A549 (cell line): ENCODE results near the gene PPP1R3E. TPM values are rescaled to one million over a fixed set of nuclear protein-coding genes. Genes with fewer than 3 reads are reported as not detected.

Experiments
- ATAC-seq, 2 experiments: fragments of 200-7000 bp in 1 of 2; fragments of >200 bp in 1 of 2; cut with Nextera tagmentation in 1 of 2; cut with Tn5 transposase in 1 of 2; 3 replicates each; pipeline versions ENCODE4 v1.8.0 to v1.9.1; 2018 to 2020; ENCODE audit warnings: mild to moderate bottlenecking in 1 of 2, moderate library complexity in 1 of 2
- CTCF ChIA-PET: fragments of 300-600 bp; sonication (Branson Sonifier 250); formaldehyde crosslinking; extraction: SDS; loops from one replicate; lab custom pipeline; 2021; ENCODE audit warnings: antibody characterized with exemption, inconsistent platforms; lab: Yijun Ruan, JAX
- POLR2A ChIA-PET: fragments of 350-600 bp; formaldehyde crosslinking; extraction: SDS; loops from one replicate; lab custom pipeline; 2021; ENCODE audit warnings: antibody characterized with exemption, inconsistent platforms; lab: Yijun Ruan, JAX
- DNase-seq, 2 experiments: peaks; one replicate each; pipeline versions ENCODE4 v3.0.0 to v3.0.0-alpha.2; 2011 to 2016; ENCODE audit warnings: low read depth in 1 of 2, low spot score in 1 of 2
- FAIRE-seq: peaks from 2 replicates; lab custom pipeline; 2011; peaks lifted over from hg19 to GRCh38; lab: Jason Lieb, UNC
- H3K27ac ChIP-seq, 2 experiments: fragments of >200 bp; sonication (Bioruptor Twin); formaldehyde crosslinking; 3 replicates each; pipeline ENCODE4 v1.5.1; 2016 to 2017
- H3K4me1 ChIP-seq: fragments of >200 bp; sonication (Bioruptor Twin); formaldehyde crosslinking; 3 replicates; pipeline ENCODE4 v1.6.1; 2016
- H3K4me2 ChIP-seq: fragments of >200 bp; sonication (Bioruptor Twin); formaldehyde crosslinking; 3 replicates; pipeline ENCODE4 v1.6.1; 2016
- H3K4me3 ChIP-seq: fragments of >200 bp; sonication (Bioruptor Twin); formaldehyde crosslinking; 3 replicates; pipeline ENCODE4 v1.5.1; 2016
- H3K9me3 ChIP-seq: fragments of >200 bp; sonication (Bioruptor Twin); formaldehyde crosslinking; 3 replicates; pipeline ENCODE4 v1.6.1; 2016
- BHLHE40 ChIP-seq: IDR thresholded peaks from 2 replicates; pipeline ENCODE4 v1.6.1; 2012; ENCODE audit warnings: low read depth, low read length, inconsistent platforms
- CBX8 ChIP-seq: fragments of 200-600 bp; sonication (generic); IDR thresholded peaks from 2 replicates; pipeline ENCODE4 v1.6.1; 2016
- CEBPB ChIP-seq, 2 experiments: fragments of >200 bp in 1 of 2; sonication (Bioruptor Twin) in 1 of 2; formaldehyde crosslinking in 1 of 2; IDR thresholded peaks; 2 replicates each; pipeline ENCODE4 v1.6.1; 2012 to 2016
- EHMT2 ChIP-seq: fragments of 200-600 bp; sonication (generic); IDR thresholded peaks from 2 replicates; pipeline ENCODE4 v1.6.1; 2016; ENCODE audit warnings: antibody characterized with exemption, low read depth, mild to moderate bottlenecking, moderate library complexity
- EP300 ChIP-seq, 2 experiments: fragments of >200 bp; sonication (Bioruptor Twin); formaldehyde crosslinking; IDR thresholded peaks; 2 replicates in 1 of 2; 3 replicates in 1 of 2; pipeline ENCODE4 v1.6.1; 2016 to 2017
- ESRRA ChIP-seq: fragments of 150-350 bp; IDR thresholded peaks from 2 replicates; pipeline ENCODE4 v1.6.1; 2014; ENCODE audit warnings: mild to moderate bottlenecking, low read length, borderline replicate concordance
- FOSB ChIP-seq: fragments of 250-450 bp; sonication (Bioruptor Pico); IDR thresholded peaks from 2 replicates; pipeline ENCODE4 v1.5.0; 2020; ENCODE audit warnings: mild to moderate bottlenecking, moderate library complexity
- HEYL ChIP-seq: fragments of 250-450 bp; sonication (Bioruptor Pico); IDR thresholded peaks from 2 replicates; pipeline ENCODE4 v1.8.0; 2021; ENCODE audit warnings: mild to moderate bottlenecking, moderate library complexity
- HOXB13 ChIP-seq: fragments of 250-450 bp; sonication (Bioruptor Pico); IDR thresholded peaks from 2 replicates; pipeline ENCODE4 v1.5.0; 2020; ENCODE audit warnings: low read depth, mild to moderate bottlenecking, moderate library complexity
- JUNB ChIP-seq: fragments of >200 bp; sonication (Bioruptor Twin); formaldehyde crosslinking; IDR thresholded peaks from 2 replicates; pipeline ENCODE4 v1.6.1; 2016
- KDM1A ChIP-seq: fragments of 200-600 bp; sonication (generic); IDR thresholded peaks from 2 replicates; pipeline ENCODE4 v1.6.1; 2016; ENCODE audit warnings: low read depth, mild to moderate bottlenecking
- MAFK ChIP-seq: fragments of 450-650 bp; IDR thresholded peaks from 2 replicates; pipeline ENCODE4 v1.6.1; 2014; ENCODE audit not compliant: partially characterized antibody
- MAZ ChIP-seq: fragments of 150-350 bp; IDR thresholded peaks from 2 replicates; pipeline ENCODE4 v1.6.1; 2014; ENCODE audit warnings: antibody characterized with exemption, low read depth, low read length, borderline replicate concordance
- MYC ChIP-seq: IDR thresholded peaks from 2 replicates; pipeline ENCODE4 v1.6.1; 2012; ENCODE audit warnings: mild to moderate bottlenecking, inconsistent platforms, low read length, improper control_type of control experiment, borderline replicate concordance
- NFE2L2 ChIP-seq: fragments of 150-350 bp; conservative IDR thresholded peaks from 2 replicates; pipeline ENCODE4 v1.6.1; 2014; ENCODE audit warnings: low read length
- NPAS2 ChIP-seq: fragments of 250-450 bp; sonication (Bioruptor Pico); IDR thresholded peaks from 2 replicates; pipeline ENCODE4 v1.8.0; 2022; ENCODE audit warnings: mild to moderate bottlenecking, moderate library complexity, borderline replicate concordance
- NR3C1 ChIP-seq: fragments of >200 bp; sonication (Bioruptor Twin); formaldehyde crosslinking; IDR thresholded peaks from 3 replicates; pipeline ENCODE4 v1.6.1; 2017
- POLR2A ChIP-seq: IDR thresholded peaks from 2 replicates; pipeline ENCODE4 v1.6.1; 2012; ENCODE audit warnings: mild to moderate bottlenecking, low read length
- RAD21 ChIP-seq, 2 experiments: fragments of >200 bp in 1 of 2; sonication (Bioruptor Twin) in 1 of 2; formaldehyde crosslinking in 1 of 2; IDR thresholded peaks in 1 of 2; conservative IDR thresholded peaks in 1 of 2; 2 replicates in 1 of 2; 3 replicates in 1 of 2; pipeline ENCODE4 v1.6.1; 2012 to 2018; ENCODE audit warnings: inconsistent platforms in 1 of 2
- RARB ChIP-seq: fragments of 250-450 bp; sonication (Bioruptor Pico); IDR thresholded peaks from 2 replicates; pipeline ENCODE4 v1.8.0; 2021; ENCODE audit warnings: mild to moderate bottlenecking, moderate library complexity
- RCOR1 ChIP-seq: fragments of 150-350 bp; IDR thresholded peaks from 2 replicates; pipeline ENCODE4 v1.6.1; 2014; ENCODE audit warnings: antibody characterized with exemption, low read length, low read depth
- RNF2 ChIP-seq: fragments of 200-600 bp; sonication (generic); IDR thresholded peaks from 2 replicates; pipeline ENCODE4 v1.6.1; 2016; ENCODE audit warnings: low read depth, mild to moderate bottlenecking, antibody characterized with exemption, moderate library complexity, borderline replicate concordance
- SMC3 ChIP-seq: fragments of >200 bp; sonication (Bioruptor Twin); formaldehyde crosslinking; IDR thresholded peaks from 3 replicates; pipeline ENCODE4 v1.6.1; 2018; ENCODE audit warnings: inconsistent platforms
- SREBF2 ChIP-seq: fragments of 450-650 bp; IDR thresholded peaks from 2 replicates; pipeline ENCODE4 v1.6.1; 2014; ENCODE audit warnings: mild to moderate bottlenecking, moderate library complexity
- ZFP36 ChIP-seq: fragments of 450-650 bp; IDR thresholded peaks from 2 replicates; pipeline ENCODE4 v1.6.1; 2014; ENCODE audit warnings: borderline replicate concordance; ENCODE audit not compliant: partially characterized antibody
- WGBS: methylation state at CpG from one replicate; pipeline ENCODE4 v1.1.6; 2017; ENCODE audit errors: missing lambda C conversion rate; 5-methylcytosine and 5-hydroxymethylcytosine counted together
- polyA plus RNA-seq, 4 experiments: library from polyadenylated mRNA; depleted of rRNA in 3 of 4; stranded (reverse); fragments of >200 nt; fragmentation: RNase III in 1 of 4; extraction: RNeasy Plus Mini Kit Qiagen cat#74134 plus additional on column Dnase treatment in 1 of 4; gene quantifications; 2 replicates in 3 of 4; 3 replicates in 1 of 4; pipeline ENCODE4 v1.2.3, GENCODE V29; 2011 to 2017
- TF ChIP-seq, protein P1 (sequence below): fragments of 150-350 bp; IDR thresholded peaks from 2 replicates; pipeline ENCODE4 v1.6.1; 2014; ENCODE audit warnings: low read depth, mild to moderate bottlenecking, low read length
- TF ChIP-seq, protein P2 (sequence below): fragments of 250-450 bp; sonication (Bioruptor Pico); IDR thresholded peaks from 2 replicates; pipeline ENCODE4 v1.5.0; 2020; ENCODE audit warnings: low read depth, mild to moderate bottlenecking, moderate library complexity
- TF ChIP-seq, protein P3 (sequence below): IDR thresholded peaks from 2 replicates; pipeline ENCODE4 v1.6.1; 2012; ENCODE audit warnings: low read depth, borderline replicate concordance
- TF ChIP-seq, protein P4 (sequence below): fragments of >200 bp; sonication (Bioruptor Twin); formaldehyde crosslinking; IDR thresholded peaks from 3 replicates; pipeline ENCODE4 v1.5.1; 2016

Gene PPP1R3E
- polyA plus RNA-seq, 2 of the 4 experiments (the other 2 are of a cell fraction): 7.5 to 11.1 TPM

DNA sequence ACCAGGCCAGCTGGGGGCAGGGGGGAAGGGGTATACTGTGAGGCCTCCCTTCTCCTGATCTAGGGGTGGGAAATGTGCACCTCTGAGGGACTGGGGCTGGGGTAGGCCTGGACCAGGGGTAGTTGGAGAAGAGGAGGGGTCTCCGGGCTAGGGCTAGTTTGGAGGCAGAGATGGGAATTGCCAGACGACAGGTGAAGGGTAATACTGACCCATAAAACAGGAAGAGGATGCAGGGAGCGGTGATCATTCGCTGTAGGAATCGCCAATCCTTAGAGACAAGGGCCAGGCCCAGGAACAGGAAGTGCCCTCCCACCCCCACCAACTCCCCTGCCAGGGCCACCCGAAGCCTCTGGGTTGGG, 45.6 kb upstream of the PPP1R3E start (continued):
- no peak for TF ChIP-seq ZFP36
- TF ChIP-seq FOSB: no peak

DNA sequence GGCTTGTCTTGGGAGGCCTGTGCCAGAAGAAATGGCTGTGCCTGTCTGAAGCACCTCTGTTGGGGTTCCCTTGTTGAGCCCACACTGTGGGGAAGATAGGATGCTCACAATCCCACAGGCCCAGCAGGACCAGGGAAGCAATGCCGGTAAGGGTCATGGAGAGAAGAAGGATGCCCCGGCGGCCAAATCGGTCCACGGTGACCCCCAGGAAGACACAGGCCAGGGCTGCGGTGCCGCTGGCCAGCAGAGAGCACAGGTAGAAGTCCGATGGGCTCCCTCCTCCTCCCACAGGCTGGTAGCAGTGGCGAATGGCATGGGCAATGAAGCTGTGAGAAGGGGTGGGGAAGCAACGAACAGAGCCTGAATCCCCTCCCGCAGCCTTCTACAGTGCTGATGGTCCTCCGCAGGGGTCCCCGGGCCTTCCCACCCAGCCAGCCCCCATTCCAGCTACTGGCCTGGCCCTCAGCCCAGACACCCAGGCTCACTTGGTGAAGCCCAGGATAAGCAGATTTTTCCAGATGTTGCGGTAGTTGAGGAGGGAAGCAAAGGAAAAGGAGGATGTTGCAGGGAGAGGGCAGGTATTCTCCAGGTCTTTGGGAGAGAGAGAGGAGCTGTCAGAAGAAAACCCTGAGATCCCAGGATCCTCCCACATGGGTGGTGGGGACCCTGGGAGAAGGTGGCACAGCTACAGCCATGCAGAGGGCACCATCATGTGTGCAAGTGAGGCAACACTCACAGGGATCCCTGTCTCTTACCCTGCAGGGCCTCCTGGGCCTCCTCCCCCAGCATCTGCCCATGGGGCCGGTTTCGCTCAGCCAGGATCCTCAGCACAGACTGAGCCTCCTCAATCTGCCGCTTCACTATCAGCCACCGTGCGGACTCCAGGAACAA, 45.0 kb upstream of the PPP1R3E start:
- Histone ChIP-seq H3K27ac (no peak overlapping the region), H3K4me2 (no peak overlapping the region), H3K4me3 (no peak overlapping the region), H3K9me3 (no peaks in the 10 kb centered on the region), H3K4me1 (no peaks in the 10 kb centered on the region)
- WGBS: 83% methylated on average over 19 of the region's 19 CpGs
- no peak for TF ChIP-seq EP300 (IDR thresholded peaks at IDR 0.05)
- no peak for TF ChIP-seq EHMT2
- TF ChIP-seq JUNB: no peak
- no peak for TF ChIP-seq BHLHE40
- no peak for TF ChIP-seq MAFK
- TF ChIP-seq NPAS2 (CRISPR knock-in tag): no peak
- TF ChIP-seq RAD21 (conservative IDR thresholded peaks at IDR 0.05 in 1 of 2, IDR thresholded peaks at IDR 0.05 in 1 of 2): no peak
- no peak for TF ChIP-seq HOXB13 (CRISPR knock-in tag)
- TF ChIP-seq, protein P1, sequence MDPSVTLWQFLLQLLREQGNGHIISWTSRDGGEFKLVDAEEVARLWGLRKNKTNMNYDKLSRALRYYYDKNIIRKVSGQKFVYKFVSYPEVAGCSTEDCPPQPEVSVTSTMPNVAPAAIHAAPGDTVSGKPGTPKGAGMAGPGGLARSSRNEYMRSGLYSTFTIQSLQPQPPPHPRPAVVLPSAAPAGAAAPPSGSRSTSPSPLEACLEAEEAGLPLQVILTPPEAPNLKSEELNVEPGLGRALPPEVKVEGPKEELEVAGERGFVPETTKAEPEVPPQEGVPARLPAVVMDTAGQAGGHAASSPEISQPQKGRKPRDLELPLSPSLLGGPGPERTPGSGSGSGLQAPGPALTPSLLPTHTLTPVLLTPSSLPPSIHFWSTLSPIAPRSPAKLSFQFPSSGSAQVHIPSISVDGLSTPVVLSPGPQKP: no peak
- TF ChIP-seq, protein P2, sequence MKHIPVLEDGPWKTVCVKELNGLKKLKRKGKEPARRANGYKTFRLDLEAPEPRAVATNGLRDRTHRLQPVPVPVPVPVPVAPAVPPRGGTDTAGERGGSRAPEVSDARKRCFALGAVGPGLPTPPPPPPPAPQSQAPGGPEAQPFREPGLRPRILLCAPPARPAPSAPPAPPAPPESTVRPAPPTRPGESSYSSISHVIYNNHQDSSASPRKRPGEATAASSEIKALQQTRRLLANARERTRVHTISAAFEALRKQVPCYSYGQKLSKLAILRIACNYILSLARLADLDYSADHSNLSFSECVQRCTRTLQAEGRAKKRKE (CRISPR knock-in tag): no peak
- no peak for TF ChIP-seq HEYL (CRISPR knock-in tag)
- no peak for TF ChIP-seq RCOR1
- no peak for TF ChIP-seq MYC
- ATAC-seq (no peak), DNase-seq (no peak), FAIRE-seq (no peak)
- ChIA-PET CTCF (interaction anchor here (0.7 to 2.2 kb wide), 5 partner anchors 11 to 21 kb away, joined by 3 to 6 read pairs (median 4); no protein-coding TSS in a partner anchor), POLR2A (no interaction called here)

DNA sequence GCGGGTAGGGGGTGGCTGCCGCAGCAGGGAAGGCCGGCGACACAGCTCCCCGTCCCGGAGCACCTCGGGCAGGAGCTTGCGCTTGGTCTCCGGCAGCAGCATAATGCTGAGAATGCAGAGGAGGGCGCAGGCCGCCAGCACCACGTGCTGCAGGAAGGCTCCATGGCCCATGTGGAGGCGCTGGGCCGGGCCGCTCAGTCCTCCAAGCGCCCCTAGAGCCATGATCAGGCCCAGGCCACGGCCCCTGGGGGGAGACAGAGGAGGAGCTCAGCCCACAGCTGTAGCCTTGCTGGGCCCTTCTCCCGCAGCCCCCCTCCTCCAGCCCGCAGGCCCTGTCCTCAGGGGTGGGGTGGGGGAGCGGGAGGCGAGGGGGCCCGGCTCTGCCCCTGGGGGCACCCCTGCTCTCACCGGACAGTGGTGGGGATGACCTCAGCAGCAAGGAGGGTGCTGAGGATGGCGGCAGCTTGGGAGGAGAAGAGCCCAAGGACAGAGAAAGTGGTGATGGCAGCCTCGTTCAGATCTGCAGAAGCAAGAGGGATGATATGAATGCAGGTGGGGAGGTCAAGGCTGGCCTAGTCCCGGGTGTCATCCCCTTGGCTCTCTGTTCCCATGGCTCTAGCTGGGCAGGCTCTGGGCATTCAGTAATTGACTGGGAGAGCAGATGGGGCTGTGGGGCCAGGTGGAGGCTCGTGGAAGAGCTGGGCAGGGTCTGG, 44.2 kb upstream of the PPP1R3E start:
- FAIRE-seq (no peak), DNase-seq (no peak), ATAC-seq (no peak)
- CTCF ChIA-PET: interaction anchor here (0.7 to 5.0 kb wide), 6 partner anchors 12 to 82 kb away, joined by 3 to 20 read pairs (median 4); no protein-coding TSS in a partner anchor
- no peak overlapping the region for H3K27ac ChIP-seq
- TF ChIP-seq SMC3: no peak
- no peak for TF ChIP-seq RARB
- no peak for TF ChIP-seq EHMT2
- TF ChIP-seq SREBF2: no peak
- TF ChIP-seq CBX8: no peak
- no peak for TF ChIP-seq MYC
- no peak for TF ChIP-seq BHLHE40
- no peak for TF ChIP-seq POLR2A
- TF ChIP-seq MAZ: no peak
- TF ChIP-seq JUNB: no peak
- TF ChIP-seq NFE2L2: no peak
- TF ChIP-seq, protein P3, sequence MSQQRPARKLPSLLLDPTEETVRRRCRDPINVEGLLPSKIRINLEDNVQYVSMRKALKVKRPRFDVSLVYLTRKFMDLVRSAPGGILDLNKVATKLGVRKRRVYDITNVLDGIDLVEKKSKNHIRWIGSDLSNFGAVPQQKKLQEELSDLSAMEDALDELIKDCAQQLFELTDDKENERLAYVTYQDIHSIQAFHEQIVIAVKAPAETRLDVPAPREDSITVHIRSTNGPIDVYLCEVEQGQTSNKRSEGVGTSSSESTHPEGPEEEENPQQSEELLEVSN: no peak
- no peak for TF ChIP-seq CEBPB (IDR thresholded peaks at IDR 0.05)
- TF ChIP-seq NR3C1: no peak
- no peak for TF ChIP-seq KDM1A
- TF ChIP-seq RNF2: no peak
- TF ChIP-seq, protein P4, sequence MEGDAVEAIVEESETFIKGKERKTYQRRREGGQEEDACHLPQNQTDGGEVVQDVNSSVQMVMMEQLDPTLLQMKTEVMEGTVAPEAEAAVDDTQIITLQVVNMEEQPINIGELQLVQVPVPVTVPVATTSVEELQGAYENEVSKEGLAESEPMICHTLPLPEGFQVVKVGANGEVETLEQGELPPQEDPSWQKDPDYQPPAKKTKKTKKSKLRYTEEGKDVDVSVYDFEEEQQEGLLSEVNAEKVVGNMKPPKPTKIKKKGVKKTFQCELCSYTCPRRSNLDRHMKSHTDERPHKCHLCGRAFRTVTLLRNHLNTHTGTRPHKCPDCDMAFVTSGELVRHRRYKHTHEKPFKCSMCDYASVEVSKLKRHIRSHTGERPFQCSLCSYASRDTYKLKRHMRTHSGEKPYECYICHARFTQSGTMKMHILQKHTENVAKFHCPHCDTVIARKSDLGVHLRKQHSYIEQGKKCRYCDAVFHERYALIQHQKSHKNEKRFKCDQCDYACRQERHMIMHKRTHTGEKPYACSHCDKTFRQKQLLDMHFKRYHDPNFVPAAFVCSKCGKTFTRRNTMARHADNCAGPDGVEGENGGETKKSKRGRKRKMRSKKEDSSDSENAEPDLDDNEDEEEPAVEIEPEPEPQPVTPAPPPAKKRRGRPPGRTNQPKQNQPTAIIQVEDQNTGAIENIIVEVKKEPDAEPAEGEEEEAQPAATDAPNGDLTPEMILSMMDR: no peak
- TF ChIP-seq ESRRA: no peak
- TF ChIP-seq, protein P1: no peak
- 74% methylated on average over 16 of the region's 27 CpGs for WGBS
- no peak overlapping the region for H3K4me3 ChIP-seq
- POLR2A ChIA-PET: interaction anchor here (2.2 kb wide), 1 partner anchor 25 kb away, joined by 7 read pairs; the partner anchor contains the start of gene PABPN1
- H3K4me2 ChIP-seq: no peak overlapping the region
- H3K4me1 ChIP-seq: no peaks in the 10 kb centered on the region
- 0 out of 3 replicates have a peak, but pooled peaks cover 2% of the 10 kb centered on the region for H3K9me3 ChIP-seq
